ENCODE data around the gene ATP10D. TPM values are rescaled to one million over a fixed set of nuclear protein-coding genes. Genes with fewer than 3 reads are reported as not detected.

The ATP10D gene
- total and polyA plus RNA-seq, 2 donors (not counting 1 experiment from before 2014, with no cell fraction given), result 16.1 to 36.2 TPM

- intact Hi-C loops (cut with micrococcal nuclease), result no loop called here
Measured at GRCh38 chr4:47640911-47641310, 155.8 kb downstream of the ATP10D start.

GRCh38 chr4:47641755-47642154 is 156.7 kb downstream of the ATP10D start:
- H3K79me2 ChIP-seq (ENCODE audit: control insufficient read depth, insufficient read depth, low read length), result no peaks in the 10 kb centered on the region
- WGBS (ENCODE audit: insufficient coverage), result 88% methylated on average over 1 of the region's 1 CpG
- DNase-seq, result no peak
- peaks cover 0 to 7% (median 0%) of the 10 kb centered on the region in 4 experiments for H3K27me3 ChIP-seq (replicated peaks in 1 of 4; ENCODE audit: control extremely low read depth in 1 of 4, control insufficient read depth in 3 of 4, insufficient read depth in 4 of 4, low read length in 3 of 4)
- Mint-ChIP-seq H3K27ac (no peak overlapping the region), H3K27me3 (peaks cover 17% of the 10 kb centered on the region), H3K4me3 (no peak overlapping the region), H3K9me3 (ENCODE audit: insufficient read depth) (peaks cover 4% of the 10 kb centered on the region), H3K4me1 (no peaks in the 10 kb centered on the region)
- H3K9ac ChIP-seq (ENCODE audit: low read length), result no peak overlapping the region
- no peaks in the 10 kb centered on the region for H3K4me1 ChIP-seq (ENCODE audit: control insufficient read depth in 2 of 2, insufficient read depth in 2 of 2, low read length in 2 of 2)
- no peak overlapping the region for H3K4me3 ChIP-seq (ENCODE audit: control extremely low read depth in 1 of 5, extremely low read depth in 1 of 5, insufficient read depth in 1 of 5, low read depth in 2 of 5, low read length in 4 of 5)
- no peak overlapping the region for H3K27ac ChIP-seq (ENCODE audit: low read length in 2 of 2)
- no peak overlapping the region for H3K4me2 ChIP-seq (replicated peaks; ENCODE audit: low read depth, low read length, poor library complexity, severe bottlenecking)
- no peaks in the 10 kb centered on the region for H4K20me1 ChIP-seq (ENCODE audit: control insufficient read depth, insufficient read depth, low read length, poor library complexity, severe bottlenecking)
- no peak for ATAC-seq (ENCODE audit: low read depth)
- H2AFZ ChIP-seq (ENCODE audit: insufficient read depth, low read depth, low read length, poor library complexity, severe bottlenecking), result no peak overlapping the region
- H3K9me3 ChIP-seq (ENCODE audit: control extremely low read depth in 1 of 3, control insufficient read depth in 2 of 3, insufficient read depth in 1 of 3, low read length in 2 of 3), result peaks cover 0 to 8% (median 0%) of the 10 kb centered on the region in 3 donors
- TF ChIP-seq CTCF (IDR thresholded peaks at IDR 0.05) (no peak), EZH2 (IDR thresholded peaks at IDR 0.05; ENCODE audit: borderline replicate concordance, insufficient read depth, low read depth, low read length, poor library complexity, severe bottlenecking) (no peak)
- H3K36me3 ChIP-seq (replicated peaks in 1 of 2; ENCODE audit: control extremely low read depth in 1 of 2, control insufficient read depth in 1 of 2, extremely low read depth in 1 of 2, insufficient read depth in 2 of 2, low read length in 1 of 2), result no peaks in the 10 kb centered on the region
- ChIA-PET CTCF (no interaction called here), POLR2A (no interaction called here)
- intact Hi-C loops (cut with micrococcal nuclease), result no loop called here

More at GRCh38 chr4:47640911-47641310, 155.8 kb downstream of the ATP10D start:
- H3K27ac ChIP-seq (ENCODE audit: low read length in 2 of 2), result no peak overlapping the region
- no peaks in the 10 kb centered on the region for H4K20me1 ChIP-seq (ENCODE audit: control insufficient read depth, insufficient read depth, low read length, poor library complexity, severe bottlenecking)
- Mint-ChIP-seq H3K4me3 (no peak overlapping the region), H3K27me3 (peaks cover 19% of the 10 kb centered on the region), H3K4me1 (no peaks in the 10 kb centered on the region), H3K9me3 (ENCODE audit: insufficient read depth) (peaks cover 7% of the 10 kb centered on the region), H3K27ac (no peak overlapping the region)
- H3K4me1 ChIP-seq (ENCODE audit: control insufficient read depth in 2 of 2, insufficient read depth in 2 of 2, low read length in 2 of 2), result no peaks in the 10 kb centered on the region
- no peaks in the 10 kb centered on the region for H3K79me2 ChIP-seq (ENCODE audit: control insufficient read depth, insufficient read depth, low read length)
- H3K27me3 ChIP-seq (replicated peaks in 1 of 4; ENCODE audit: control extremely low read depth in 1 of 4, control insufficient read depth in 3 of 4, insufficient read depth in 4 of 4, low read length in 3 of 4), result peaks cover 0 to 7% (median 0%) of the 10 kb centered on the region in 4 experiments
- DNase-seq (no peak), ATAC-seq (ENCODE audit: low read depth) (no peak)
- peaks cover 0 to 8% (median 0%) of the 10 kb centered on the region in 3 donors for H3K9me3 ChIP-seq (ENCODE audit: control extremely low read depth in 1 of 3, control insufficient read depth in 2 of 3, insufficient read depth in 1 of 3, low read length in 2 of 3)
- H3K9ac ChIP-seq (ENCODE audit: low read length), result no peak overlapping the region
- H3K36me3 ChIP-seq (replicated peaks in 1 of 2; ENCODE audit: control extremely low read depth in 1 of 2, control insufficient read depth in 1 of 2, extremely low read depth in 1 of 2, insufficient read depth in 2 of 2, low read length in 1 of 2), result no peaks in the 10 kb centered on the region
- H3K4me2 ChIP-seq (replicated peaks; ENCODE audit: low read depth, low read length, poor library complexity, severe bottlenecking), result no peak overlapping the region
- H2AFZ ChIP-seq (ENCODE audit: insufficient read depth, low read depth, low read length, poor library complexity, severe bottlenecking), result no peak overlapping the region
- ChIA-PET POLR2A (no interaction called here), CTCF (no interaction called here)
- no peak overlapping the region for H3K4me3 ChIP-seq (ENCODE audit: control extremely low read depth in 1 of 5, extremely low read depth in 1 of 5, insufficient read depth in 1 of 5, low read depth in 2 of 5, low read length in 4 of 5)
- TF ChIP-seq EZH2 (IDR thresholded peaks at IDR 0.05; ENCODE audit: borderline replicate concordance, insufficient read depth, low read depth, low read length, poor library complexity, severe bottlenecking) (no peak), CTCF (IDR thresholded peaks at IDR 0.05) (no peak)
